ENCODE data around the gene NCAN. TPM values are rescaled to one million over a fixed set of nuclear protein-coding genes. Genes with fewer than 3 reads are reported as not detected.

NCAN gene
- total and polyA plus RNA-seq, 2 of the 8 experiments (the other 6 are each of a cell fraction or from before 2014, with no cell fraction given) = 2.7 TPM

GRCh38 chr19:19232261-19232721 lies 20.5 kb downstream of the NCAN start:
- Histone ChIP-seq H2BK5ac (ENCODE audit: low read depth, low read length) (no peak overlapping the region), H3K23me2 (ENCODE audit: low read depth, low read length) (no peaks in the 10 kb centered on the region), H2AFZ (ENCODE audit: low read length) (no peak overlapping the region), H3K9ac (replicated peaks in 1 of 4; ENCODE audit: extremely low read depth in 1 of 4, low read depth in 3 of 4, low read length in 3 of 4) (no peak overlapping the region), H2BK120ac (replicated peaks; ENCODE audit: low read depth, low read length) (no peak overlapping the region), H3K36me3 (ENCODE audit: control insufficient read depth in 2 of 4, insufficient read depth in 4 of 4, low read length in 3 of 4) (no peaks in the 10 kb centered on the region), H3K56ac (replicated peaks; ENCODE audit: insufficient read length, low read depth, low read length) (no peak overlapping the region), H3K27me3 (replicated peaks in 1 of 4; ENCODE audit: control insufficient read depth in 3 of 4, extremely low read depth in 1 of 4, insufficient read depth in 3 of 4, low read length in 3 of 4) (no peaks in the 10 kb centered on the region; a peak in 1 of 7 replicates), H3K4me1 (replicated peaks in 1 of 4; ENCODE audit: control insufficient read depth in 3 of 4, insufficient read depth in 4 of 4, low read length in 3 of 4) (peaks cover 0 to 2% (median 0%) of the 10 kb centered on the region in 4 experiments; a peak in 1 of 7 replicates), H4K91ac (replicated peaks; ENCODE audit: insufficient read length, low read length) (no peak overlapping the region), H3K4ac (replicated peaks; ENCODE audit: insufficient read length, low read depth, low read length) (no peak overlapping the region), H3K27ac (ENCODE audit: low read depth, low read length) (no peak overlapping the region), H2BK20ac (ENCODE audit: low read length) (no peak overlapping the region), H3K4me2 (ENCODE audit: insufficient read depth in 1 of 2, low read depth in 2 of 2, low read length in 2 of 2) (no peak overlapping the region), H4K8ac (ENCODE audit: extremely low read depth, insufficient read depth, low read length) (no peak overlapping the region), H4K5ac (ENCODE audit: insufficient read length, low read depth, low read length) (no peak overlapping the region), H3K79me2 (ENCODE audit: control insufficient read depth in 1 of 2, insufficient read depth in 2 of 2, low read length in 2 of 2) (no peaks in the 10 kb centered on the region), H3K23ac (ENCODE audit: insufficient read length) (no peak overlapping the region), H2BK15ac (ENCODE audit: low read length) (no peak overlapping the region), H3K18ac (ENCODE audit: extremely low read depth, low read length) (no peak overlapping the region), H3K79me1 (ENCODE audit: low read depth, low read length) (no peaks in the 10 kb centered on the region), H3K14ac (ENCODE audit: insufficient read length) (no peak overlapping the region), H2BK12ac (ENCODE audit: low read depth, low read length) (no peak overlapping the region), H4K20me1 (replicated peaks in 1 of 2; ENCODE audit: control insufficient read depth in 1 of 2, insufficient read depth in 2 of 2, low read length in 2 of 2) (no peaks in the 10 kb centered on the region), H3K4me3 (ENCODE audit: extremely low read depth in 1 of 4, insufficient read depth in 2 of 4, low read depth in 3 of 4, low read length in 4 of 4) (no peak overlapping the region), H2AK5ac (ENCODE audit: low read depth, low read length) (no peak overlapping the region), H3K9me3 (ENCODE audit: insufficient read depth in 2 of 2, low read depth in 1 of 2, low read length in 1 of 2) (peaks cover 7 to 13% of the 10 kb centered on the region in 2 experiments)
- ChIA-PET CTCF (ENCODE audit: partially characterized antibody) (interaction anchor here (0.6 to 0.8 kb wide), 3 partner anchors 28 to 269 kb away, joined by 3 to 5 read pairs (median 3); no protein-coding TSS in a partner anchor), POLR2A (ENCODE audit: partially characterized antibody) (interaction anchor here (0.6 to 1.9 kb wide), 3 partner anchors 31 to 87 kb away, joined by 3 to 5 read pairs (median 4); no protein-coding TSS in a partner anchor)
- DNase-seq (ENCODE audit: low read depth in 1 of 2, low spot score in 2 of 2) (no peak), FAIRE-seq (no peak)
- 87% methylated on average over 19 of the region's 19 CpGs; no CpG with 5 or more reads in 1 of the 2 experiments for WGBS, 2 experiments (ENCODE audit: extremely low coverage in 1 of 2, insufficient coverage in 1 of 2, insufficient read length in 1 of 2, insufficient replicate concordance in 2 of 2, low coverage in 1 of 2, low lambda C conversion rate in 2 of 2, missing lambda C conversion rate in 1 of 2)
- TF ChIP-seq SIX5 (IDR thresholded peaks at IDR 0.05; ENCODE audit: low read depth, low read length) (no peak), NRF1 (IDR thresholded peaks at IDR 0.05; ENCODE audit: low read depth, low read length) (no peak), JUND (IDR thresholded peaks at IDR 0.05; ENCODE audit: low read length) (no peak), SUZ12 (IDR thresholded peaks at IDR 0.05; ENCODE audit: low read length) (no peak), KDM5A (IDR thresholded peaks at IDR 0.05; ENCODE audit: low read length) (no peak), POU5F1 (IDR thresholded peaks at IDR 0.05; ENCODE audit: low read depth, low read length) (no peak), RNF2 (IDR thresholded peaks at IDR 0.05; ENCODE audit: borderline replicate concordance, low read depth, low read length, missing control alignments, poor library complexity, severe bottlenecking) (no peak), TBP (IDR thresholded peaks at IDR 0.05; ENCODE audit: low read depth, low read length) (no peak), SAP30 (IDR thresholded peaks at IDR 0.05; ENCODE audit: insufficient read depth, insufficient replicate concordance, low read length) (no peak), YY1 (IDR thresholded peaks at IDR 0.05; ENCODE audit: low read depth, low read length) (no peak), BCL11A (IDR thresholded peaks at IDR 0.05; ENCODE audit: low read depth in 2 of 2, low read length in 2 of 2) (no peak), HDAC6 (IDR thresholded peaks at IDR 0.05; ENCODE audit: low read depth, low read length) (no peak), ASH2L (IDR thresholded peaks at IDR 0.05; ENCODE audit: low read length) (no peak), BACH1 (IDR thresholded peaks at IDR 0.05; ENCODE audit: low read length) (no peak), CREB1 (IDR thresholded peaks at IDR 0.05) (no peak), CEBPB (IDR thresholded peaks at IDR 0.05; ENCODE audit: low read depth, low read length) (no peak)
